Measurements from ENCODE around the gene ADAM20.

ADAM20 gene

DNA sequence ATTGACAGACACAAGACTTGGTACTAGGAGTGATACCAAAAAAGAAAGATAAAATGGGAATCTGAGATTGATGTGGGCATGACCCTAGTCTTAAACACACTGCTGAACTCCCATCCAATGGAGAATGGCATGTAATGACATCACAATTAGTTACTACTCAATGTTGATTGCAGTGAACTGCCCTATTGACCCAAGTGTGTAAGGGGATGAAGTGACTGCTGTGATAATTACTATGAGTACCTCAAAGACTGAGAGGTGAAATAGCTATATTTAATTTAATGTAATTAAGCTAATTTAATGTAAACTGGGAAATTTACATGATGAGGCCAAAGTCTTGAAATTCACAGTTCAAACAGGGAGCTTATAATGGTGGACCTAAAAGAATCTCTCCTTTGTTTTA, at the start of gene ADAM20:
Gene ADAM20, minus strand, starts transcription at position 101 of the 400 bp plus-strand sequence. CDS start 10,247 bp downstream, outside the sequence.
- H3K27me3 ChIP-seq (ENCODE audit: low read depth, low read length) = no peaks in the 10 kb centered on the region
- peaks cover 8% of the 10 kb centered on the region for H3K36me3 ChIP-seq (replicated peaks; ENCODE audit: low read depth, low read length)
- H3K4me3 ChIP-seq (ENCODE audit: low read length) = no peak within 1 kb of the TSS
- TF ChIP-seq, protein P1, sequence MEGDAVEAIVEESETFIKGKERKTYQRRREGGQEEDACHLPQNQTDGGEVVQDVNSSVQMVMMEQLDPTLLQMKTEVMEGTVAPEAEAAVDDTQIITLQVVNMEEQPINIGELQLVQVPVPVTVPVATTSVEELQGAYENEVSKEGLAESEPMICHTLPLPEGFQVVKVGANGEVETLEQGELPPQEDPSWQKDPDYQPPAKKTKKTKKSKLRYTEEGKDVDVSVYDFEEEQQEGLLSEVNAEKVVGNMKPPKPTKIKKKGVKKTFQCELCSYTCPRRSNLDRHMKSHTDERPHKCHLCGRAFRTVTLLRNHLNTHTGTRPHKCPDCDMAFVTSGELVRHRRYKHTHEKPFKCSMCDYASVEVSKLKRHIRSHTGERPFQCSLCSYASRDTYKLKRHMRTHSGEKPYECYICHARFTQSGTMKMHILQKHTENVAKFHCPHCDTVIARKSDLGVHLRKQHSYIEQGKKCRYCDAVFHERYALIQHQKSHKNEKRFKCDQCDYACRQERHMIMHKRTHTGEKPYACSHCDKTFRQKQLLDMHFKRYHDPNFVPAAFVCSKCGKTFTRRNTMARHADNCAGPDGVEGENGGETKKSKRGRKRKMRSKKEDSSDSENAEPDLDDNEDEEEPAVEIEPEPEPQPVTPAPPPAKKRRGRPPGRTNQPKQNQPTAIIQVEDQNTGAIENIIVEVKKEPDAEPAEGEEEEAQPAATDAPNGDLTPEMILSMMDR (IDR thresholded peaks at IDR 0.05; ENCODE audit: low read depth, low read length) = no peak
- no peak for TF ChIP-seq EZH2phosphoT487 (IDR thresholded peaks at IDR 0.05; ENCODE audit: low read depth)
- H3K9me3 ChIP-seq (ENCODE audit: insufficient read depth, low read length) = no peaks in the 10 kb centered on the region
- no peak within 1 kb of the TSS for H3K27ac ChIP-seq (ENCODE audit: low read length)
- 0 out of 2 replicates have a peak, but pooled peaks cover 3% of the 10 kb centered on the region for H3K4me1 ChIP-seq (ENCODE audit: low read length)
- no peaks in the 10 kb centered on the region for H4K20me1 ChIP-seq (ENCODE audit: insufficient read depth, low read length)
- no peaks in the 10 kb centered on the region for H3K79me2 ChIP-seq (ENCODE audit: low read length)
- no peak within 1 kb of the TSS for H2AFZ ChIP-seq (ENCODE audit: low read depth, low read length)
- no peak within 1 kb of the TSS for H3K4me2 ChIP-seq (ENCODE audit: low read length)
- H3K9ac ChIP-seq (ENCODE audit: low read length) = no peak within 1 kb of the TSS

DNA sequence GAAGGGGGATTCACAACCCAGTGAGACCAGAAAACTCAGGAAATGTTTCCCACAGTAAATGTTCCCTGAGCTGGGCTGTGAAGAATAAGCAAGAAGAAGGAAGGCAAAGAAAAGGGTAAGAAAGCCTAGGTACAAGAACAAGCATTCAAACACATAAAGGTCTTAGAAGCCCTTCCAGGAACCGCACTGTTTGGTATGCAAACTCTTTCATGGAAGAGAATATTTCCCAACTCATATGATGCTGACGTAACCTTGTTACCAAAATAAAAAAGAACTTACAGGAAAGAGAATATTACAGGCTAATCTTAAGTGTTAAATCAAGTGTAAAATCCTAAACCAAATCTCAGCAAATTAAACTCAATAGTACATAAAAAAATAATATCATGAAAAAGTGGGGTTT, 42.1 kb upstream of the ADAM20 start:
- no peak overlapping the region for H3K4me3 ChIP-seq (ENCODE audit: low read length)
- H3K27ac ChIP-seq (ENCODE audit: low read length) = no peak overlapping the region
- no peak overlapping the region for H2AFZ ChIP-seq (ENCODE audit: low read depth, low read length)
- peaks cover 34% of the 10 kb centered on the region for H3K36me3 ChIP-seq (replicated peaks; ENCODE audit: low read depth, low read length)
- H4K20me1 ChIP-seq (ENCODE audit: insufficient read depth, low read length) = no peaks in the 10 kb centered on the region
- H3K4me2 ChIP-seq (ENCODE audit: low read length) = no peak overlapping the region
- no peaks in the 10 kb centered on the region for H3K79me2 ChIP-seq (ENCODE audit: low read length)
- TF ChIP-seq, protein P1 (IDR thresholded peaks at IDR 0.05; ENCODE audit: low read depth, low read length) = no peak
- no peak for TF ChIP-seq EZH2phosphoT487 (IDR thresholded peaks at IDR 0.05; ENCODE audit: low read depth)
- H3K9me3 ChIP-seq (ENCODE audit: insufficient read depth, low read length) = no peaks in the 10 kb centered on the region
- no peaks in the 10 kb centered on the region for H3K27me3 ChIP-seq (ENCODE audit: low read depth, low read length)
- no peaks in the 10 kb centered on the region for H3K4me1 ChIP-seq (ENCODE audit: low read length)
- no peak overlapping the region for H3K9ac ChIP-seq (ENCODE audit: low read length)

DNA sequence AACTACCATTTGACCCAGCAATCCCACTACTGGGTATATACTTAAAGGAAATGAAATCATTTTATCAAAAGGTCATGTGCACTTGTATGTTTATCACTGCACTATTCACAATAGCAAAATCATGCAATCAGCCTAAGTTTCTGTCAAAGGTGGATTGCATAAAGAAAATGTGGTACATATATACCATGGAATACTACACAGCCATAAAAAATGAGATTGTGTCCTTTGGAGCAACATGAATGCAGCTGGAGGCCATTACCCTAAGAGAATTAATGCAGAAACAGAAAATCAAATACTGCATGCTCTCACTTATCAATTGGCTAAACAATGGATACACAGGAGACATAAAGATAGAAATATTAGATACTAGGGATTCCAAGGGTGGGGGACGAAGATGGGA, 38.2 kb upstream of the ADAM20 start:
- peaks cover 23% of the 10 kb centered on the region for H3K36me3 ChIP-seq (replicated peaks; ENCODE audit: low read depth, low read length)
- H3K9me3 ChIP-seq (ENCODE audit: insufficient read depth, low read length) = no peaks in the 10 kb centered on the region
- TF ChIP-seq, protein P1 (IDR thresholded peaks at IDR 0.05; ENCODE audit: low read depth, low read length) = no peak
- no peak for TF ChIP-seq EZH2phosphoT487 (IDR thresholded peaks at IDR 0.05; ENCODE audit: low read depth)
- H2AFZ ChIP-seq (ENCODE audit: low read depth, low read length) = no peak overlapping the region
- H3K9ac ChIP-seq (ENCODE audit: low read length) = no peak overlapping the region
- no peak overlapping the region for H3K4me3 ChIP-seq (ENCODE audit: low read length)
- peaks cover 2% of the 10 kb centered on the region; the same call in 1 of the 2 replicates for H4K20me1 ChIP-seq (ENCODE audit: insufficient read depth, low read length)
- H3K4me2 ChIP-seq (ENCODE audit: low read length) = no peak overlapping the region
- H3K79me2 ChIP-seq (ENCODE audit: low read length) = no peaks in the 10 kb centered on the region
- no peaks in the 10 kb centered on the region for H3K27me3 ChIP-seq (ENCODE audit: low read depth, low read length)
- H3K27ac ChIP-seq (ENCODE audit: low read length) = no peak overlapping the region
- H3K4me1 ChIP-seq (ENCODE audit: low read length) = no peaks in the 10 kb centered on the region

DNA sequence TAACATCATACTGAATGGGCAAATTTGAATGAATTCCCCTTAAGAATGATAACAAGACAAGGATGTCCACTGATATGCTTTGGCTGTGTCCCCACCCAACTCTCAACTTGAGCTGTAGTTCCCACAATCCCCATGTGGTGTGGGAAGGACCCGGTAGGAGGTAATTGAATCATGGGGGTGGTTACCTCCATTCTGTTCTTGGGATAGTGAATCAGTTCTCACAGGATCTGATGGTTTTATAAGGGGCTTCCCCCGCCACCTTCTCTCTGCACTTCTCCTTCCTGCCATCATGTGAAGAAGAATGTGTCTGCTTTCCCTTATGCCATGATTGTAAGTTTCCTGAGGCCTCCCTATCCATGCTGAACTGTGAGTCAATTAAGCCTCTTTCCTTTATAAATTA, 36.3 kb upstream of the ADAM20 start:
- Histone ChIP-seq H3K27ac (ENCODE audit: low read length) (no peak overlapping the region), H2AFZ (ENCODE audit: low read depth, low read length) (no peak overlapping the region), H4K20me1 (ENCODE audit: insufficient read depth, low read length) (peaks cover 8% of the 10 kb centered on the region; the same call in 1 of the 2 replicates), H3K4me2 (ENCODE audit: low read length) (no peak overlapping the region), H3K36me3 (replicated peaks; ENCODE audit: low read depth, low read length) (peaks cover 19% of the 10 kb centered on the region), H3K9me3 (ENCODE audit: insufficient read depth, low read length) (no peaks in the 10 kb centered on the region), H3K27me3 (ENCODE audit: low read depth, low read length) (no peaks in the 10 kb centered on the region), H3K4me3 (ENCODE audit: low read length) (no peak overlapping the region), H3K4me1 (ENCODE audit: low read length) (peaks cover 5% of the 10 kb centered on the region), H3K9ac (ENCODE audit: low read length) (no peak overlapping the region), H3K79me2 (ENCODE audit: low read length) (no peaks in the 10 kb centered on the region)
- no peak for TF ChIP-seq EZH2phosphoT487 (IDR thresholded peaks at IDR 0.05; ENCODE audit: low read depth)
- TF ChIP-seq, protein P1 (IDR thresholded peaks at IDR 0.05; ENCODE audit: low read depth, low read length) = no peak

Data from OCI-LY3 (cell line).